Smooth muscle cell (in vitro differentiated cells): Measurements from ENCODE around the gene CETP. TPM values are rescaled to one million over a fixed set of nuclear protein-coding genes. Genes with fewer than 3 reads are reported as not detected.
A peak's percentile ranks its signal among the peaks of the same experiment; 100 is the strongest.

Experiments used
- DNase-seq: peaks from one replicate; lab custom pipeline; 2025; ENCODE audit not compliant: unreplicated experiment; lab: John Stamatoyannopoulos, UW
- H2AFZ ChIP-seq: fragments of 200-600 bp; sonication (generic); 2 replicates; pipeline ENCODE4 v1.6.0; 2016; ENCODE audit warnings: antibody characterized with exemption, low read depth, mild to moderate bottlenecking
- H3F3A ChIP-seq: fragments of 200-600 bp; sonication (generic); 2 replicates; pipeline ENCODE4 v1.6.0; 2017; ENCODE audit warnings: antibody characterized with exemption, low read depth
- H3K27ac ChIP-seq: fragments of 200-600 bp; sonication (generic); 2 replicates; pipeline ENCODE4 v1.5.1; 2016; ENCODE audit warnings: low read depth, mild to moderate bottlenecking
- H3K27me3 ChIP-seq: fragments of 200-600 bp; sonication (generic); 2 replicates; pipeline ENCODE4 v1.6.1; 2016; ENCODE audit warnings: low read depth, mild to moderate bottlenecking
- H3K36me3 ChIP-seq: fragments of 200-600 bp; sonication (generic); 2 replicates; pipeline ENCODE4 v1.5.1; 2016; ENCODE audit warnings: low read depth
- H3K4me1 ChIP-seq: fragments of 200-600 bp; sonication (generic); 2 replicates; pipeline ENCODE4 v1.5.1; 2016; ENCODE audit warnings: low read depth
- H3K4me2 ChIP-seq: fragments of 200-600 bp; sonication (generic); 2 replicates; pipeline ENCODE4 v1.6.0; 2016; ENCODE audit warnings: mild to moderate bottlenecking
- H3K4me3 ChIP-seq: fragments of 200-600 bp; sonication (generic); 2 replicates; pipeline ENCODE4 v1.5.1; 2016; ENCODE audit warnings: mild to moderate bottlenecking
- H3K79me2 ChIP-seq: fragments of 200-600 bp; sonication (generic); 2 replicates; pipeline ENCODE4 v1.6.0; 2016; ENCODE audit warnings: low read depth, mild to moderate bottlenecking
- H3K9ac ChIP-seq: fragments of 200-600 bp; sonication (generic); 2 replicates; pipeline ENCODE4 v1.6.0; 2016; ENCODE audit warnings: low read depth
- H3K9me3 ChIP-seq: fragments of 200-600 bp; sonication (generic); replicated peaks from 2 replicates; pipeline ENCODE4 v1.5.1; 2016; ENCODE audit warnings: low read depth
- H4K20me1 ChIP-seq: fragments of 200-600 bp; sonication (generic); 2 replicates; pipeline ENCODE4 v1.6.0; 2016; ENCODE audit warnings: low read depth
- WGBS: methylation state at CpG from one replicate; pipeline ENCODE4 v1.1.7; 2016; ENCODE audit warnings: low lambda C conversion rate; 5-methylcytosine and 5-hydroxymethylcytosine counted together
- polyA plus RNA-seq: library from polyadenylated mRNA; unstranded; fragments of >200 nt; fragmentation: Nextera tagmentation; extraction: Ambion mirVana; gene quantifications from 2 replicates; pipeline ENCODE4 v1.2.1, GENCODE V29; 2016
- total RNA-seq: library from RNA; depleted of rRNA; stranded (reverse); fragments of >200 nt; gene quantifications from 2 replicates; pipeline ENCODE4 v1.2.3, GENCODE V29; 2014
- TF ChIP-seq, protein P1 (sequence below): fragments of 200-600 bp; sonication (generic); IDR thresholded peaks from 2 replicates; pipeline ENCODE4 v1.5.1; 2017; ENCODE audit warnings: borderline replicate concordance, mild to moderate bottlenecking, antibody characterized with exemption; ENCODE audit not compliant: insufficient read depth, poor library complexity, severe bottlenecking

CETP gene
- total and polyA plus RNA-seq, 2 experiments from 2014 or later, result not detected

DNA sequence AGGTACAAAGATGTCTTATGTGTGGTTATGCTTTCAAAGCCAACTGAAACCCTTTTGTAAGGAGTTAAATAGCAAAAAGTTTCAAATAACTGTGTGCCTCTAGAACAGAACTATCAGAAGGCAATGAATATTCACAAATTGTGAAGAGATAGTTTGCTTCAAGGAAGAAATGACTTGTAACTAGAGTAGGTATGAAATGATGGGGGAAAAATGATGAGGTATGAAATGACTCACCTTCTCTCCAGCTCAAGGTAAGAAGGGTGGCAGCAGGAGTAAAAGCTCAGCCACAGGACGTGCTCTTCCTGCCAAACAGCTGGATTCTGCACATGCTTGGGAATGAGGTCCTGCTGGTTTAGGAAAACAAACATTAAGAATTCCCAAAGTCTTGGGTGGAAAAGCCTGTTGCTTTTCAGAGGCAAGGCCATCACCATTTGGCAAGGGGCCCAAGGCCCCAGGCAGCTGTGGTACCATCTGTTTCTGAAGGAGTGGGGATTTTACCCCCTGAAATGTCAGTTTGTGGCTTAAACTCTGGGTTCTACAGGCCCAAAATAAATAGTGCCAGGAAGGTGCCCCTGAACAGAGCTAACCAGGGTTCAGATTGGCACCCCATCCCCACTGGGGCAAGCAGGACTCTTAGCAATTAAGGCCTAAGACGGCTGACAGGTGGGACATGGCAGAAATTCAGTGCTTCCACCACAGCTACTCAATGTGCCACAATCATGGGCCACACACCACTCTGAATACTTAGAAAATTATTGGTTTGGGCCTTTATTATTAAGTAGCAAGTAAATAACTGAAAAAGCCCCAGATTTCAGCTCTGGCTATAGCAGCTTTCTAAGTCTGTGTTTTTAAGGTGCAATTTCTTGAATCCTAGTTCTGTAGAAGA is 16.6 kb upstream of the CETP start:
- peaks cover 1% of the 10 kb centered on the region for H3K79me2 ChIP-seq
- H3K4me1 ChIP-seq, result no peaks in the 10 kb centered on the region
- no peaks in the 10 kb centered on the region for H3K27me3 ChIP-seq
- no peak overlapping the region for H3K4me2 ChIP-seq
- WGBS, result 80% methylated on average over 2 of the region's 2 CpGs
- peaks cover 38% of the 10 kb centered on the region for H4K20me1 ChIP-seq
- H3K36me3 ChIP-seq, result peaks cover 20% of the 10 kb centered on the region
- no peak for DNase-seq
- H3K9me3 ChIP-seq, result no peaks in the 10 kb centered on the region
- H3F3A ChIP-seq, result peaks cover 45% of the 10 kb centered on the region
- H2AFZ ChIP-seq, result no peak overlapping the region
- H3K4me3 ChIP-seq, result no peak overlapping the region
- H3K9ac ChIP-seq, result no peak overlapping the region
- H3K27ac ChIP-seq, result peak overlapping the region; percentile 40
- TF ChIP-seq, protein P1, sequence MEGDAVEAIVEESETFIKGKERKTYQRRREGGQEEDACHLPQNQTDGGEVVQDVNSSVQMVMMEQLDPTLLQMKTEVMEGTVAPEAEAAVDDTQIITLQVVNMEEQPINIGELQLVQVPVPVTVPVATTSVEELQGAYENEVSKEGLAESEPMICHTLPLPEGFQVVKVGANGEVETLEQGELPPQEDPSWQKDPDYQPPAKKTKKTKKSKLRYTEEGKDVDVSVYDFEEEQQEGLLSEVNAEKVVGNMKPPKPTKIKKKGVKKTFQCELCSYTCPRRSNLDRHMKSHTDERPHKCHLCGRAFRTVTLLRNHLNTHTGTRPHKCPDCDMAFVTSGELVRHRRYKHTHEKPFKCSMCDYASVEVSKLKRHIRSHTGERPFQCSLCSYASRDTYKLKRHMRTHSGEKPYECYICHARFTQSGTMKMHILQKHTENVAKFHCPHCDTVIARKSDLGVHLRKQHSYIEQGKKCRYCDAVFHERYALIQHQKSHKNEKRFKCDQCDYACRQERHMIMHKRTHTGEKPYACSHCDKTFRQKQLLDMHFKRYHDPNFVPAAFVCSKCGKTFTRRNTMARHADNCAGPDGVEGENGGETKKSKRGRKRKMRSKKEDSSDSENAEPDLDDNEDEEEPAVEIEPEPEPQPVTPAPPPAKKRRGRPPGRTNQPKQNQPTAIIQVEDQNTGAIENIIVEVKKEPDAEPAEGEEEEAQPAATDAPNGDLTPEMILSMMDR, result no peak

DNA sequence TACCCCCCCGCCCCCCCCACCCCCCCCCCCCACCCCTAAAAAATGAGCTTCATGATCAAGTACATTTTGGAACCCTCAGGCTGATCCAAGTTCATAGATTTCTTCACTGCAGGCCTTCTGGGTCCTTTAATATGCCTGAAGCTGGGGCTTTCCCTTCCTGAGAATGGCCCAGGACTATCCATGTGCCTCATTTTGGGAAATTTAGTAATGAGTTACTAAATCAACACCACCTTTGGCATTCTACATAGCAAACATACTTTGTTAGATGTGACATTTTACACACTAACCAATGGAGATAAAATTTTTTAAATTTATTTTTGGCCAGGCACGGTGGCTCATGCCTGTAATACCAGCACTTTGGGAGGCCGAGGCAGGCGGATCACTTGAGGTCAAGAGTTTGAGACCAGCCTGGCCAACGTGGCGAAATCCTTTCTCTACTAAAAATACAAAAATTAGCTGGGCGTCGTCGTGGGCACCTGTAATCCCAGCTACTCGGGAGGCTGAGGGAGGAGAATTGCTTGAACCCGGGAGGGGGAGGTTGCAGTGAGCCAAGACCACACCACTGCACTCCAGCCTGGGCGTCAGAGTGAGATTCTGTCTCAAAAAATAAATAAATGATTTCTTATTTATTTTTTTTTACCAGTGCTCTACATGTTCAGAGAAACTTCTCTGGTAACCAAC is 15.8 kb upstream of the CETP start:
- no peak overlapping the region for H3K27ac ChIP-seq
- H3K79me2 ChIP-seq, result no peaks in the 10 kb centered on the region
- no peak overlapping the region for H2AFZ ChIP-seq
- no peak overlapping the region for H3K4me3 ChIP-seq
- H3K27me3 ChIP-seq, result no peaks in the 10 kb centered on the region
- no peaks in the 10 kb centered on the region for H3K9me3 ChIP-seq
- H3K4me1 ChIP-seq, result no peaks in the 10 kb centered on the region
- H3K4me2 ChIP-seq, result no peak overlapping the region
- no peak overlapping the region for H3K9ac ChIP-seq
- TF ChIP-seq, protein P1, result no peak
- WGBS, result 89% methylated on average over 12 of the region's 12 CpGs
- H4K20me1 ChIP-seq, result peaks cover 30% of the 10 kb centered on the region
- no peak for DNase-seq
- H3K36me3 ChIP-seq, result peaks cover 20% of the 10 kb centered on the region
- H3F3A ChIP-seq, result peaks cover 45% of the 10 kb centered on the region

DNA sequence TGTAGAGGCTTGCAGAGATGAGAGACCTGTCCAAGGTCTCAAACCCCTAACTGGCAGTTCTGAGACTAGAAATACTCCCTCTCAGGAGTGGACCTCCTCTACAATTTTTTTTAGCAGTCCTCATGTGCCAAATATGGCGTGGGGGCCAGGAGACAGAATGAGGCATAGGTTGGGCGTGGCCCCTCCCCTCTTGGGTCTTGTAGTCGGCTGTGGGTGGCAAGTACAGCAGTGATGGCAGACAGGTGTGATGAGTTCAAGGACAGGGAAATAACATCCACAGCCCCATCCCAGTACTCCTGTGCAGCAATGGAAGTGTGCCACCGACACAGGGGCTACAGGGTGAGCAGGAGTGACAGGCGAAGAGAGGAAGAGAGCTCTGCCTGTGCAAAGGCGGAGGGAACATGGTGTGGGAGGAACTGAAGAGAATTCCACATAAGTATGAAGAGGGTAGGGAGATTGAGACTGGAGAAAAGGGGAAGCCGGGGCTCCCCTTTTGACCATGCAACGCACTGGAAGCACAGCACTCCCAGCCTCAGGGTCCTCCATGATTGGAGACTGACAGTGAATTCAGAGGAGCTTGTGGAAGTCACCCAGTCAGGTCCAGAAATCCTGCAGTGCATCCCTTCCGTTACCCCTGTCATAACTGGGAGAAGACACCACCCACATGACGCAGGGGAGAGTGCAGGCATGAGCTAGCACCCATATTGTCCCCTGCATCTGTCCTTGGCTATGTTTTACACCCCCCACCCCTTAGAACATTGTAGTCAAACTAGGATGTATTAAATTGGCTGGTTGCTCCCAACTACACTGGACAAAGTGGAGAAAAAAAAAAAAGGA is 14.8 kb upstream of the CETP start:
- 94% methylated on average over 10 of the region's 10 CpGs for WGBS
- TF ChIP-seq, protein P1, result no peak
- no peak overlapping the region for H3K9ac ChIP-seq
- no peak overlapping the region for H3K27ac ChIP-seq
- peaks cover 20% of the 10 kb centered on the region for H3K36me3 ChIP-seq
- no peaks in the 10 kb centered on the region for H3K9me3 ChIP-seq
- H3K4me2 ChIP-seq, result no peak overlapping the region
- no peaks in the 10 kb centered on the region for H3K79me2 ChIP-seq
- H3K4me3 ChIP-seq, result no peak overlapping the region
- DNase-seq, result no peak
- no peak overlapping the region for H2AFZ ChIP-seq
- H3K27me3 ChIP-seq, result no peaks in the 10 kb centered on the region
- H4K20me1 ChIP-seq, result peaks cover 20% of the 10 kb centered on the region
- H3K4me1 ChIP-seq, result no peaks in the 10 kb centered on the region
- peaks cover 41% of the 10 kb centered on the region for H3F3A ChIP-seq
